ENCODE measurements around the gene RASGRF1. TPM values are rescaled to one million over a fixed set of nuclear protein-coding genes. Genes with fewer than 3 reads are reported as not detected.
A peak's percentile ranks its signal among the peaks of the same experiment; 100 is the strongest.

The RASGRF1 gene
- total and polyA plus RNA-seq, 2 donors (not counting 1 experiment from before 2014, with no cell fraction given): 1.0 to 9.4 TPM

- TF ChIP-seq EZH2 (IDR thresholded peaks at IDR 0.05; ENCODE audit: borderline replicate concordance, insufficient read depth, low read depth, low read length, poor library complexity, severe bottlenecking) (no peak), CTCF (IDR thresholded peaks at IDR 0.05) (no peak)
- intact Hi-C loops (cut with micrococcal nuclease): no loop called here
- Histone ChIP-seq H3K79me2 (ENCODE audit: control insufficient read depth, insufficient read depth, low read length) (no peaks in the 10 kb centered on the region), H4K20me1 (ENCODE audit: control insufficient read depth, insufficient read depth, low read length, poor library complexity, severe bottlenecking) (no peaks in the 10 kb centered on the region), H3K36me3 (replicated peaks in 1 of 2; ENCODE audit: control extremely low read depth in 1 of 2, control insufficient read depth in 1 of 2, extremely low read depth in 1 of 2, insufficient read depth in 2 of 2, low read length in 1 of 2) (no peaks in the 10 kb centered on the region), H3K27me3 (replicated peaks in 1 of 4; ENCODE audit: control extremely low read depth in 1 of 4, control insufficient read depth in 3 of 4, insufficient read depth in 4 of 4, low read length in 3 of 4) (no peaks in the 10 kb centered on the region), H3K4me2 (replicated peaks; ENCODE audit: low read depth, low read length, poor library complexity, severe bottlenecking) (no peak overlapping the region), H3K4me1 (ENCODE audit: control insufficient read depth in 2 of 2, insufficient read depth in 2 of 2, low read length in 2 of 2) (peaks cover 5 to 24% of the 10 kb centered on the region in 2 donors), H2AFZ (ENCODE audit: insufficient read depth, low read depth, low read length, poor library complexity, severe bottlenecking) (no peak overlapping the region), H3K27ac (ENCODE audit: low read length in 2 of 2) (no peak overlapping the region), H3K4me3 (ENCODE audit: control extremely low read depth in 1 of 5, extremely low read depth in 1 of 5, insufficient read depth in 1 of 5, low read depth in 2 of 5, low read length in 4 of 5) (no peak overlapping the region), H3K9ac (ENCODE audit: low read length) (no peak overlapping the region), H3K9me3 (ENCODE audit: control extremely low read depth in 1 of 3, control insufficient read depth in 2 of 3, insufficient read depth in 1 of 3, low read length in 2 of 3) (no peaks in the 10 kb centered on the region)
- ATAC-seq (ENCODE audit: low read depth) (no peak), DNase-seq (no peak)
- Mint-ChIP-seq H3K4me3 (no peak overlapping the region), H3K27ac (peak overlapping the region; percentile 57), H3K27me3 (no peaks in the 10 kb centered on the region), H3K4me1 (peaks cover 19% of the 10 kb centered on the region), H3K9me3 (ENCODE audit: insufficient read depth) (no peaks in the 10 kb centered on the region)
- CTCF ChIA-PET: interaction anchor here (1.1 kb wide), 1 partner anchor 14 kb away, joined by 3 read pairs; no protein-coding TSS in a partner anchor
- WGBS (ENCODE audit: insufficient coverage): 92% methylated on average over 3 of the region's 4 CpGs
- POLR2A ChIA-PET: no interaction called here
Observed at GRCh38 chr15:78993257-78993930, 97.2 kb downstream of the RASGRF1 start.

GRCh38 chr15:78992416-78993256 lies 97.9 kb downstream of the RASGRF1 start:
- H3K36me3 ChIP-seq (replicated peaks in 1 of 2; ENCODE audit: control extremely low read depth in 1 of 2, control insufficient read depth in 1 of 2, extremely low read depth in 1 of 2, insufficient read depth in 2 of 2, low read length in 1 of 2): no peaks in the 10 kb centered on the region
- Mint-ChIP-seq H3K27ac (no peak overlapping the region), H3K9me3 (ENCODE audit: insufficient read depth) (no peaks in the 10 kb centered on the region), H3K4me3 (no peak overlapping the region), H3K4me1 (peaks cover 24% of the 10 kb centered on the region), H3K27me3 (no peaks in the 10 kb centered on the region)
- H2AFZ ChIP-seq (ENCODE audit: insufficient read depth, low read depth, low read length, poor library complexity, severe bottlenecking): no peak overlapping the region
- H3K4me1 ChIP-seq (ENCODE audit: control insufficient read depth in 2 of 2, insufficient read depth in 2 of 2, low read length in 2 of 2): peaks cover 5 to 26% of the 10 kb centered on the region in 2 donors
- no peak overlapping the region for H3K27ac ChIP-seq (ENCODE audit: low read length in 2 of 2)
- ATAC-seq (ENCODE audit: low read depth) (peak; percentile 7), DNase-seq (no peak)
- no peak overlapping the region for H3K9ac ChIP-seq (ENCODE audit: low read length)
- no peak overlapping the region for H3K4me3 ChIP-seq (ENCODE audit: control extremely low read depth in 1 of 5, extremely low read depth in 1 of 5, insufficient read depth in 1 of 5, low read depth in 2 of 5, low read length in 4 of 5)
- intact Hi-C loops (cut with micrococcal nuclease): no loop called here
- H4K20me1 ChIP-seq (ENCODE audit: control insufficient read depth, insufficient read depth, low read length, poor library complexity, severe bottlenecking): no peaks in the 10 kb centered on the region
- CTCF ChIA-PET: interaction anchor here (1.8 kb wide), 1 partner anchor 14 kb away, joined by 6 read pairs; no protein-coding TSS in a partner anchor
- TF ChIP-seq CTCF (IDR thresholded peaks at IDR 0.05) (no peak), EZH2 (IDR thresholded peaks at IDR 0.05; ENCODE audit: borderline replicate concordance, insufficient read depth, low read depth, low read length, poor library complexity, severe bottlenecking) (no peak)
- POLR2A ChIA-PET: no interaction called here
- no peaks in the 10 kb centered on the region for H3K9me3 ChIP-seq (ENCODE audit: control extremely low read depth in 1 of 3, control insufficient read depth in 2 of 3, insufficient read depth in 1 of 3, low read length in 2 of 3)
- 75% methylated on average over 12 of the region's 17 CpGs for WGBS (ENCODE audit: insufficient coverage)
- H3K27me3 ChIP-seq (replicated peaks in 1 of 4; ENCODE audit: control extremely low read depth in 1 of 4, control insufficient read depth in 3 of 4, insufficient read depth in 4 of 4, low read length in 3 of 4): no peaks in the 10 kb centered on the region
- no peak overlapping the region for H3K4me2 ChIP-seq (replicated peaks; ENCODE audit: low read depth, low read length, poor library complexity, severe bottlenecking)
- H3K79me2 ChIP-seq (ENCODE audit: control insufficient read depth, insufficient read depth, low read length): no peaks in the 10 kb centered on the region

All from B cell (primary cell).